Left hindlimb (tissue), 1 donor: ENCODE data around the gene TTBK1.

Source experiments
- DNase-seq: peaks from one replicate; pipeline ENCODE4 v3.0.0-alpha.2; 2018

The TTBK1 gene

DNA sequence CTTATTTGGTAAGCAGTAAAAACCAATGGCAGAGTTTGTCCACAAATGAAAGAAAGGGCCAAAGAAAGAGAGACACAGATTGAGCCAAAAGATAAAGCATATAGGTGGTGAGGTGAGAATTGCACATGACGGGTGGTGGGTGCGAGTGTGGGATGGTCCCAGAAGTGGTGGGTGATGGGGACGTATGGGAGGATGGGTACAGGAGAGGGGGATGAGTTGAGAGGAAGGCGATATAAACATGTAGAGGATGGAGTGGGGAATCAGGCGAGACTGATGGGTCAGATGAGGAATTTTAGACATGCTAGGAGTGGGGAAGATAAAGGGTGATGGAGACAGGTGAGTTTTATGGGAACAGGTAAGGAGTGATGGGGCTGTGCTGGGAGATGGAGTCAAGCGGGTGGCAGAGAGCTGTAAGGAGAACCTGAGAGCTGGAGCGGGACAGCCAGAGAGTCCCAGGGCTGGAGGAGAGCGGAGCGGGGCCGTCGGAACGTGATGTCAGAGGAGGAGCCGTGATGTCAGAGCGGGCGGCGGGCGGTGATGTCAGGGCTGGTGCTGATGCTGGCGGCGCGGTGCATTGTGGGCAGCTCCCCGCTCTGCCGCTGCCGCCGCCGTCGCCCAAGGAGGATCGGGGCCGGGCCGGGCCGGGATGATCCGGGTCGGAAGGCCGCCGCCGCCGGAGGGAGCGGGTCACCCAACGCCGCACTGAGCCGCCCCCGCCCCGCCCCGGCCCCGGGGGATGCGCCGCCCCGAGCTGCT lies at the start of gene TTBK1:
Gene TTBK1, plus strand, starts transcription at position 574 of the 756 bp plus-strand sequence. CDS start 3,180 bp downstream, outside the sequence.
- no peak for DNase-seq

DNA sequence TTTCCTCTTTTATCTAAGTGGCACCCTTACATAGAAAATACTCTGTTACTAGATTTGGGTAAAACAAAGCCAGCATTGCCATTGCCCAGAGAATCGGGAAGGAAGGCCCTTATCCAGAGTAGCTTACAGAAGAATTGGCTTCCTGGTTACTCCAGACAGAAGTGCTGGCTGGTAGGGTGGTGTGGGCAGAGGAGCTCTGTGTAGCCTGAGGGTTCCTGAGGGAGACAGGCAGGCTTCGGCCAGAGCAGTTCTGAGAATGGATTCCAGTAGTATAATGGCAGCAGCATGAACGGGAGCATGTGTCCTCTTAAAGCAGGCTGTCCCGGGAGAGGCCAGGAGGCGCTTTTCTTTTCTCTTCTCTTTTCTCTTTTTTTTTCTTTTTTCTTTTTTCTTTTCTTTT lies 49.4 kb upstream of the TTBK1 start:
- DNase-seq, result no peak

DNA sequence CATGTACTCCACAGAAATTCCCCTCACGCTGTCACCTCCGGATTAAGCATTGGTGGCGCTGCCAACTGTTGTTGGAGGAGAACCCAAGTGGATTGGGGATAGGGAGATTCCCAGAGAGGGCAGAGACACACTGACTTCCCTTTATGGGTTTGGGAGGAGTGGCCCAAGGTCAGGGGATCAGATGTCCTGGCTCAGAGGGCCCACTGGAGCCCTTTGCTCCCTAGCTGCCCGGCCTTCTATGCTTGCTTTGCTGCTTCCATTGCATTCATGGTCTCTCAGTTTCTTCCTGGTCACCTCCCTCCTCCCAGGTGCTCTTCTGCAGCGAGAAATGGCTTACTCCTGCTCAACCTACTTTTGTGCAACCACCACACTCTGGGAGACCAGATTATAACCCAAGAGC lies 46.9 kb upstream of the TTBK1 start:
- DNase-seq, result no peak

DNA sequence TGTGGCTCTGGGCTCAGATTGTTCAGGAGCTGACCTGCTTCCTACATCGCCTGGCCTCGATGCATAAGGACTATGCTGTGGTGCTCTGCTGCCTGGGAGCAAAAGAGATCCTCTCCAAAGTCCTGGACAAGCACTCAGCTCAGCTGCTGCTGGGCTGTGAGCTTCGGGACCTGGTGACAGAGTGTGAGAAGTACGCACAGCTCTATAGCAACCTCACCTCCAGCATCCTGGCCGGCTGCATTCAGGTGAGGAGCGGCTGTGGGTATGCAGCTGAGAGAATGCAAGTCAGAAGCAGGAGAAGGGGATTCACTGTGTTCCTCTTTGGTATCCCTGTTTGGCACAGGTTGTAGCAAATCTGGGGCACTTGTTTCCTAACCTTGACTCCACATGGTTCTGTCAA lies 43.4 kb upstream of the TTBK1 start:
- no peak for DNase-seq

DNA sequence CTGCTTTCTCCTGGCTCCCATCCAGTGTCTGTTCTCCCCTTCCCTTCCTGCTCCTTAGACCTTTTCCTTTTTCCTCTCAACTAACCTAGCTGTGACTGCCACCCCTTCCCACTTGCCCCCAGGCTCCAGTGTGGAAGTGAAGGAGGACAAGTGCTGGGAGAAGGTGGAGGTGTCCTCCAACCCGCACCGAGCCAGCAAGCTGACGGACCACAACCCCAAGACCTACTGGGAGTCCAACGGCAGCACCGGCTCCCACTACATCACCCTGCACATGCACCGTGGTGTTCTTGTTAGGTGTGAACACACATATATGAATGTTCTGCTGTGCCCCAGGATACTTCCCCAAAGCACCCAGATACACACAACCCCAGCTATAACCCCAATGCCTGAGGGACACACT lies 42.7 kb upstream of the TTBK1 start:
- DNase-seq, result no peak

DNA sequence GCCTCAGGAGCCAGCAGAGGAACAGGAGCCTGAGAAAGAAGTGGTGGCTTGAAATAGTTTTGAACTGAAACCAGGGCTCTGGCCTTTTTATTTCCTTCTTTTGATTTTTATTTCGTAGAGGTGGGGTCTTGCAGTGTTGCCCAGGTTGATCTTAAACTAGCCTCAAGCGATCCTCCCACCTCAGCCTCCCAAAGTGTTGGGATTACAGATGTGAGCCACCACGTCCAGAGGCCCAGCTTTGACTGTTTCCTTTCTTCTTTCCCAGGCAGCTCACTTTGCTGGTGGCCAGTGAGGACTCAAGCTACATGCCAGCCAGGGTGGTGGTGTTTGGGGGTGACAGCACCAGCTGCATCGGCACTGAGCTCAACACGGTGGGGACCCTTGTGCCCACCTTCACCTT lies 40.8 kb upstream of the TTBK1 start:
- no peak for DNase-seq

DNA sequence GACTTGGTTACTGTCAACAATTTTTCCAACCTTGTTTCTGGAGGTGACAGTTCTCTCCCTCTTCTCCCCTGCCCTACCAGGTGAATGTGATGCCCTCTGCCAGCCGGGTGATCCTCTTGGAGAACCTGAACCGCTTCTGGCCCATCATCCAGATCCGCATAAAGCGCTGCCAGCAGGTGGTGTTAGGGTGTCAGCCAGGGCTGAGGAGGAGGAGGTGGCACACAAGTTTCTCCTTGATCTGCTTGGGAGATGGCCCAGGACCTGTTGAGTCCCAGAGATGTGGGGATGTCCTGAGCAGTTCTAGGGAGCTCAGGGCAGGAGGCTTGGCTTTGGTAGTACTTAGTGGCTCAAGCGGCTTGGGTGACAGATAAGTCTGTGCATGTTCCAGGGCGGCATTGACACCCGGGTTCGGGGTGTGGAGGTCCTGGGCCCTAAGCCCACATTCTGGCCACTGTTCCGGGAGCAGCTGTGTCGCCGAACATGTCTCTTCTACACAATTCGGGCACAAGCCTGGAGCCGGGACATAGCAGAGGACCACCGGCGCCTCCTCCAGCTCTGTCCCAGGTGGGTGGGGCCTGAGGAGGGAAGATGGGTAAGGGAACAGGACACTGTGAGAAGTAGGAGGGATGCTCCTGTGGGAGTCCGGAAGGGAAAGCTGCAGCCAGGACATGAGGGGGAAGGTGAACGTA lies 40.1 kb upstream of the TTBK1 start:
- no peak for DNase-seq

DNA sequence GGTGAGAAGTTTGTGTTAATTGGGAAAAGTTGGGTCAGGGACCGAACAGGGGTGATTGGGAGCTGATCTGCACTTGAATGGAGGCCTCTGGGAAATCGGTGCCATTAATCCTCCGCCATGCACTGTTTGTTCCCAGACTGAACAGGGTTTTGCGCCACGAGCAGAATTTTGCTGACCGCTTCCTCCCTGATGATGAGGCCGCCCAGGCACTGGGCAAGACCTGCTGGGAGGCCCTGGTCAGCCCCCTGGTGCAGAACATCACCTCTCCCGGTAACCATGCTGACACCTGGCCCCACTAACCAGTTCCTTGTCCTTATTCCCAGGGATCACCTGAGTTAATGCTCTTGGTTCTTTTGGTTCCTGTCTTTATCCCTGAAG lies 39.6 kb upstream of the TTBK1 start:
- DNase-seq, result no peak

DNA sequence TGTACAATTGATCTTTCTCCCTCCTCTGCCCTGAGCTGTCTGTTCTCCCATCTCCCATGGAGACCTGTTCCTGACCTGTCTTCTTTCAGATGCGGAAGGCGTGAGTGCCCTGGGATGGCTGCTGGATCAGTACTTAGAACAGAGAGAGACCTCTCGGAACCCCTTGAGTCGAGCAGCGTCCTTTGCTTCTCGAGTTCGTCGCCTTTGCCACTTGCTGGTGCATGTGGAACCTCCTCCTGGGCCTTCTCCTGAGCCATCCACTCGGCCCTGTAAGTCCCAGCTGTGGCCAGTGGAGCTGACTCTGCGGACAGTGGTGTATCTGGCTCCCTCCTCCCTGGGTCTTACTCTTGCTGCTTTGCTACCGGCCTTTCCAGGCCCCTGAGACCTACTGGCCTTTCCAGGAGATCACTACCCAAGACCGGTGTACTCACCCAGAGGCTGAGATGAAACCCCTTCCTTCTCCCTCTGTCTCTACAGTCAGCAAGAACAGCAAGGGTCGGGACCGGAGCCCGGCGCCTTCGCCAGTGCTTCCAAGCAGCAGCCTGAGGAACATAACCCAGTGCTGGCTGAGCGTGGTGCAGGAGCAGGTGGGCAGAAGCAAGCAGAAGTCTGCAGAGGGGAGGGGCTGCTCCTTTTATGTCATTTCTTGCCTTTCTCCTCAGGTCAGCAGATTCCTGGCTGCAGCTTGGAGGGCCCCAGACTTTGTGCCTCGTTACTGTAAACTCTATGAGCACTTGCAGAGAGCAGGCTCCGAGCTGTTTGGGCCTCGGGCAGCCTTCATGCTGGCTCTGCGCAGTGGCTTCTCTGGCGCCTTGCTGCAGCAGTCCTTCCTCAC lies 38.8 kb upstream of the TTBK1 start:
- DNase-seq, result no peak

DNA sequence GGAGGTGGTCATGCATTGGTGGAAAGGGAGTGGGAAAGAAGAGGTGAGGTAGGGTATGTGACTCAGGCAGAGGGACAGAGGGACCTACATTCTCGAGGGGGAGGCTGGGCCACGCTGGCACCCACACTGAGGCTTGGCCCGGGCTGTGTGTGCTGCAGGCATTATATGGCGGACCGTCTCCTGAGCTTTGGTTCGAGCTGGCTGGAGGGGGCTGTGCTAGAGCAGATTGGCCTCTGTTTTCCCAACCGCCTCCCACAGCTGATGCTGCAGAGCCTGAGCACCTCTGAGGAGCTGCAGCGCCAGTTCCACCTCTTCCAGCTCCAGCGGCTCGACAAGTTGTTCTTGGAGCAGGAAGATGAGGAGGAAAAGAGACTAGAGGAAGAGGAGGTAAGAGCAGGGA lies 37.4 kb upstream of the TTBK1 start:
- DNase-seq, result no peak

DNA sequence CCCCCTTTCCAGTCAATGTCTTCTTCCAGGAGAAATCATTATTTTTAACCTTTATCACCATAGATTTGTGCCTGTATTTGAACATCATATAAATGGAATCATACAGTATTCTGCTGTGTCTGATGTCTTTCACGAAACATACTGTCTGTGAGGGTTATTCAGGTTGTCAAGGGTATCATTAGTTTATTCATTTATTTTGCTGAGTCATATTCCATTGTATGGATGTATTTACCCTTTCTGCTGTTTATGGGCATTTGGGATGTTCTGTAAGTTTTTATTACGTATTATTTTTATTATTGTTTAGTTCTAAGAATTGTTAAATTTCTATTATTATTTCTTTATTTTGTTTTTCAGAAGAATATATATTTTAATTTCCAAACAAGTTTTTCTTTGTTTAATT lies 36.0 kb upstream of the TTBK1 start:
- DNase-seq, result no peak

DNA sequence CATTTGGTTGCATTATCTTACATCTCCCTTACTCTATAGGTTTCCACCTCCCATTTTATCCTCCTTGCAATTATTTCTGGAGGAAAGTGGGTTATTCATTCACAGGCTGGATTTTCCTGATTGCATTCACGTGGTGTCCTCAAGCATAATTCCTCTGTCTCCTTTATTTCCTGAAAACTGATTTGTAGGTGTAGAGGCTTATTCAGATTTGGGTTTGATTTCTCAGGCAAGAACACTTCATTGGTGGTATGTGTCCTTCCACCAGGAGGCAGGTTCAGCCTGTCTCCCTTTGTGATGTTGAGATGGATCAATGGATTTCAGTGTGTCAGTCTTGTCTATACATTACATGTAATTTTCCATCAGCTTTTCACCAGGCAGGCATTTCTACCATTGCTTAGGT lies 31.3 kb upstream of the TTBK1 start:
- DNase-seq, result no peak

DNA sequence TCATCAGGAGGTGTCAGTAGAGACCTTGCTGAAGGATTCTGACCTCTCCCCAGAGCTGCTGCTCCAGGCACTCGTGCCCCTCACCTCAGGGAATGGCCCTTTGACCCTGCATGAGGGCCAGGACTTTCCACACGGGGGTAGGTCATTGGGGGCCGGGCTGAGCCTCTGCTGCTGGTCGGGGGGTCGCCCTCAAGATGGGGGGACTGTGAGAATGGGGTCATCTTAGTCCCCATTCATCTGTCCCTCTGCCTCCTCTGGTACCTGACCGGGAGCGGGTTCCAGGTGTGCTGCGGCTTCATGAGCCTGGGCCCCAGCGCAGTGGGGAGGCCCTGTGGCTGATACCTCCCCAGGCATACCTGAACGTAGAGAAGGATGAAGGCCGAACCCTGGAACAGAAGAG lies 29.9 kb upstream of the TTBK1 start:
- no peak for DNase-seq

DNA sequence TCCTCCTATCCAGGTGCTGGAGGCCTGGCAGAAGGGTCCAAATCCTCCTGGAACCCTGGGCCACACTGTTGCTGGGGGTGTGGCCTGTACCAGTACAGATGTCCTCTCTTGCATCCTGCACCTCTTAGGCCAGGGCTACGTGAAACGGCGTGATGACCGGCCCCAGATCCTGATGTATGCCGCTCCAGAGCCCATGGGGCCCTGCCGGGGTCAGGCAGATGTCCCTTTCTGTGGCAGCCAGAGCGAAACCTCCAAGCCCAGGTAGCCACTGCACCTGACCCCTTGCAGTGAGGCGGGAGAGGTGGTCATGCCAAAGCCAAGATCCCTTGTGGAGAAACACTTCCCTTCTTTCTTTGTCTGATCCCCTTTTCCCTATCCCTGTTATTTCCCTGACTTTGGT lies 28.2 kb upstream of the TTBK1 start:
- no peak for DNase-seq

DNA sequence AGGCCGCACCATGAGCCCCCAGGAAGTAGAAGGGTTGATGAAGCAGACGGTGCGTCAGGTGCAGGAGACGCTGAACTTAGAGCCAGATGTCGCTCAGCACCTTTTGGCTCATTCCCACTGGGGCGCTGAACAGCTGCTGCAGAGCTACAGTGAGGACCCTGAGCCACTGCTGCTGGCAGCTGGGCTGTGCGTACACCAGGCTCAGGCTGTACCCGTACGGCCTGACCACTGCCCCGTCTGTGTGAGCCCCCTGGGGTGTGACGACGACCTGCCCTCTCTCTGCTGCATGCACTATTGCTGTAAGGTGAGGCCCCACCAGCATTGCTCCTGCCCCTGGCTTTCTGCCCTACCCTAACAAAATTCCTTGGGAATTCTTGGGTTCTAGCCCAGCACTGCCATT lies 27.1 kb upstream of the TTBK1 start:
- DNase-seq, result no peak

DNA sequence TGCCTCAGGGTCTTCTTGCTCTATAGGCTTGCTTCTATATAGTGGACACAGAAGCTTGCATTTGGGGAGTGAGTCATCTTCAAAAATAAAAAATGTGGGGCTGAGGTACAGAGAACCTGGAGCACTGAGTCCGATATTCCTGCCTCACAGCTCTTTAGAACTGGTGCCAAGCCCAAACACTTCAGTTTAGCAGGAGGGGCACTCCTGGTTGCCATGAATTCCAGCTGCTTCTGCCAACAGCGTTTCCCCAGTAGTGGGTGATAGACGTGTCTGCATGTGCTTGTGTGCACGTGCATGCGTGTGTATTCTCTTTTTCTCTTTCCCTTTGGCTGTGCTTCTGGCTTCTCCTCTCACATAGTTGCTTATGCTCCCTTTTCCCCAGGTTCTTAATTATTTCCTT lies 25.9 kb upstream of the TTBK1 start:
- DNase-seq, result no peak

DNA sequence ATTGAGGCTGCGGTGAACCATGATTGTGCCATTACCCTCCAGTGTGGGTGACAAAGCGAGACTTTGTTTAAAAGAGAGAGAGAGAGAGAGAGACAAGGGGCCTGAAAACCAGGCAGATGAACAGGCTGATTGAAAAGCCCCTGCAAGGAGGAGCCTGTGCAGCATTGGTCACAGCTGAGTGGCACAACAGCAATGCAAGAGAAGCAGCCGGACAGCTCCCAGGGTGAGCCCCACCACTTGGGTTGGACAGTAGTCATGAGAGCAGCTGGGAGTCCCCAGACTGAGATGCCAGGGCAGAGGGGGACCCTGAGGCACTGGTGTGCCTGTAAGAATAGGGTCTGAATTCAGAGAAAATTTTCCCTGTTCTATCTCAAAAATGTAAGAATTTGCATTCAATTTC lies 24.2 kb upstream of the TTBK1 start:
- no peak for DNase-seq

DNA sequence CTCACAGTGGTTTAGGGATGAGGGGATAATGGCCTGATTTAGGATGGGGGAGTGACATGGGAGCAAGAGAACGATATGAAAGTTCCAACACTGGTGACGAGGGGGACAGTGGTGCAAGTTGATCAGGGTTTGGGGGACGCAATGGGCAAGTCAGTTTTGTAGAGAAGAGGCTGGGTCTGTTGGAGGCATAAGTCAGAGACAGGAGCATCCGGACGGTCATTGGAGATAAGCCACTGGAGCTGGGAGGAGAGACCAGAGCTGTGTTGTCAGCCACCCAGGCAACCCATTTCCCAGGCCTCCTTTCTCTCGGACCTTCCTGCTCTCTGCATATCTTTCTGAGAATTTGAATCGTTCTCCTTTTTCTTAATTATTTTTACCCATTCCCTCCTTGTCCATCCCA lies 23.5 kb upstream of the TTBK1 start:
- no peak for DNase-seq

DNA sequence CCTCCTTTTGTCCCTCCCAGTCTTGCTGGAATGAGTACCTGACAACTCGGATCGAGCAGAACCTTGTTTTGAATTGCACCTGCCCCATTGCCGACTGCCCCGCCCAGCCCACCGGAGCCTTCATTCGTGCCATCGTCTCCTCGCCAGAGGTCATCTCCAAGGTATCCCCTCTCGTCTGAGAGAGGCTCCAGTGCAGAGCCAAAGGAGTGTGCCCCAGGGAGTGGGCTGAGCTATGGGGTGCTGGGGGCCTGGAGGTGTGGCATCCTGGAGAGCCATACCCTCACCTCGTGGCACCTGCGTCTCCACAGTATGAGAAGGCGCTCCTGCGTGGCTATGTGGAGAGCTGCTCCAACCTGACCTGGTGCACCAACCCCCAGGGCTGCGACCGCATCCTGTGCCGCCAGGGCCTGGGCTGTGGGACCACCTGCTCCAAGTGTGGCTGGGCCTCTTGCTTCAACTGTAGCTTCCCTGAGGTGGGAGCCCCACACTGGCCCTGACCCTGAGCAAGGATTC lies 22.8 kb upstream of the TTBK1 start:
- no peak for DNase-seq

DNA sequence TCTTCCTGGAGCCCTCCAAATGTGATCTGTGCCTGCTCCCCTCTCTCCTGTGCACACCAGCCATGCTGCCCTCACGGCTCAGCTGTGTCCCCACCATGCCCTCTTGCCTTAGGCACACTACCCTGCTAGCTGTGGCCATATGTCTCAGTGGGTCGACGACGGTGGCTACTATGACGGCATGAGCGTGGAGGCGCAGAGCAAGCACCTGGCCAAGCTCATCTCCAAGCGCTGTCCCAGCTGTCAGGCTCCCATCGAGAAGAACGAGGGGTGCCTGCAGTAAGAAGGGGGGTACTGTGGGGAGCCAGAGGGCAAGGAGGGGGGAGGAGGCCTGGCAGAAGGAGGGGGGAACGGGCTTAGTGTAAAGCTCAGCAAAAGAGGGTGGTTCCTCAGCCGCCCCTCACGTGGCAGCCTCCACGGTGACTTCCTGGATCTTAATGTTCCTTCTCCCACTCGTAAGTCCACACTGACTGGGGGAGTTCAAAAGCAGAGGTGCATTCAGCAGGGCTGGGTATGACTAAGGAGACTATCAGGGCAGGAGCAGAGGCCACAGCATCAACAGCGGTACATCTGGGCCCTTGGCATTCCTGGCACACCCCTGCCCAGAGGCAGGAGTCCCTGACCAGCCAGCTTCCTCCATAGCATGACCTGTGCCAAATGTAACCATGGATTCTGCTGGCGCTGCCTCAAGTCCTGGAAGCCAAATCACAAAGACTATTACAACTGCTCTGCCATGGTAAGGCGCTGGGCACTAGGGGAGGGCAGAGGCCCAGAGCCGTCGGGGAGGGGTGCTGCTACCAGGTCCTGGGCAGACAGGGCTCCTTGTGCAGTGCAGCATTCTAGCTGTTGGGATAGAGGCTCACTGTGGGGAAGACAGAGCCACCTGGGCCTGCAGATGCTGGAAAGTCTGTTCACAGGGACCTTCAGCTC lies 22.0 kb upstream of the TTBK1 start:
- DNase-seq, result no peak

DNA sequence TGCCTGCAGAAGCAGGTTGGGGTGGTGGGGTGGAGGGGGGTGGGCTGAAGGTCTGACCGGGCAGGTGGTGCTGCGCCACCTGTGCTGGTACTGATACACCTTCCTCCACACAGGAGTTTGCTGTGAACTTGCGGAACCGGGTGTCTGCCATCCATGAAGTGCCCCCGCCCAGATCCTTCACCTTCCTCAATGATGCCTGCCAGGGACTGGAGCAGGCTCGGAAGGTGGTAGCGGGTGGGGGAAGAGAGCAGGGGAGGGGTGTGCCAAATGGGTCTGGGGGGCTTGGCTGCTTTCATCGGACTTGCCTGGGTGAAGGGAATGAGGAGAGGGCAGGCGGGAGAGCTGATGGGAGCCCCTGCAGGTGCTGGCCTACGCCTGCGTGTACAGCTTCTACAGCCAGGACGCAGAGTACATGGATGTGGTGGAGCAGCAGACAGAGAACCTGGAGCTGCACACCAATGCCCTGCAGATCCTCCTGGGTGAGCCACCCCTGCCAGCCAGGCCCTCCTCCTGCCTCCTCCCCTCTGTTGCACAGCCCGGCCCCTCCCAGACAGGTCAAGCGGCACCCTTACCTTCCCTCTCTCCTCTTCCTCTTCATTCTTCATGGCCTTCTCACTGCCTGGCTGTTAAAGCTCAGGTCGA lies 20.7 kb upstream of the TTBK1 start:
- no peak for DNase-seq

DNA sequence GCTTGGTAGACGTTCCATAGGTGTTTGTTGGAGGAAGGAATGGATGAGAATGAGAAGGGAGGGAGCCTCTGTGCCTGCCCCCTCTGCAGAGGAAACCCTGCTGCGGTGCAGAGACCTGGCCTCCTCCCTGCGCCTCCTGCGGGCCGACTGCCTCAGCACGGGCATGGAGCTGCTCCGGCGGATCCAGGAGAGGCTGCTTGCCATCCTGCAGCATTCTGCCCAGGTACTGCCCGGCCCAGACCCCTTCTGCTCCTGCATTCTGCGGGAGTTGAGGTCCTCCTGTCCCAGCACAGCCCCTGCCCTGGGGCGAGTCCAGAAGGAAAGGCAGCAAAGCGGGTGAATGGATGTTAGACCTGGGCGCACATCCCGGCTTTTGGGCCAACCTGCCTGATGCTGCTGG lies 20.1 kb upstream of the TTBK1 start:
- DNase-seq, result no peak
